GM19438 (cell line): Measurements from ENCODE around the gene GPR137.
"Not testable (repeated sequence)": the region's sequence is repeated elsewhere in the genome, so short reads cannot be mapped to it uniquely, and the experiment has no call there.

ENCODE experiments used
- ATAC-seq: cut with Tn5 transposase; IDR thresholded peaks from one replicate; pipeline ENCODE4 v1.9.1; 2021; ENCODE audit warnings: low read depth; ENCODE audit not compliant: unreplicated experiment

The GPR137 gene

GRCh38 chr11:64284962-64285884 lies at the start of gene GPR137:
GPR137 (plus strand) TSS chr11:64285848; CDS start chr11:64286525, 677 bp downstream.
- ATAC-seq: peak; percentile 59

GRCh38 chr11:64237484-64237951 lies 48.1 kb upstream of the GPR137 start:
- ATAC-seq: no peak

DNA sequence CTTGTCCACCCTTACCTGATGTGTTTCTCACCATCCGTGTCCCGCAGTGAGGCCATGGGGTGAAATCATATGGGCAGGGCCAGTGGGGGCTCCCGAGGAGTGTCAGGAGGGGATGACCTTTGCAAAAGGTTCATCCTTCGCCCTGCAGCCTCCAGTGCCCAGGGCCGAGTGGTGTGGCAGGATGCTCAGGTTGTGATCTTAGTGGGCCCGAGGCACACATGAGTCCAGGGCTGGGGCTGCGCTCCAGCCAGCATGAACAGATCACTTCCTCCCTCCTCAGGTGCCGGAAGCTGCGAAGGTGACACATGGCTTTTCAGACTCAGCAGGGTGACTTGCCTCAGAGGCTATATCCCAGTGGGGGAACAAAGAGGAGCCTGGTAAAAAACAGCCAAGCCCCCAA lies 47.6 kb upstream of the GPR137 start:
- no peak for ATAC-seq

DNA sequence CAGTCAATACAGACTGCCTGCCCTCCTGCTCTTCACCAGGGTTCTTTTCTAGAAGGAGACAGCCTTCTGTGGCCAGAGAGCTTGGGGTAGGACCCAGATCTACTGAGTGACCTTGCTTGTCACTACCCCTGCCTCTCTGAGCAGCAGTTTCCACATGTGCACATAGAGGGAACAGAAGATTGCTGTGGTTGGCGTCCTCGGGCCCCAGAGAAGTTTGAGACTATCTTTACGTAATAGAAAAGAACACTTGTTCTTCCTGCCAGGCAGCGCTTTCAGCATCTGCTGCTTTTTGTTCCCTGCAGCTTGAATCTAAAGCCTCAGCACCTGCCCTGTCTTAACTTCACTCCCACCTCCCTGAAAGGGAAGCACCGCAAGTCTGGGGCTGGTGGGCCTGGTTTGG lies 46.6 kb upstream of the GPR137 start:
- ATAC-seq: no peak

DNA sequence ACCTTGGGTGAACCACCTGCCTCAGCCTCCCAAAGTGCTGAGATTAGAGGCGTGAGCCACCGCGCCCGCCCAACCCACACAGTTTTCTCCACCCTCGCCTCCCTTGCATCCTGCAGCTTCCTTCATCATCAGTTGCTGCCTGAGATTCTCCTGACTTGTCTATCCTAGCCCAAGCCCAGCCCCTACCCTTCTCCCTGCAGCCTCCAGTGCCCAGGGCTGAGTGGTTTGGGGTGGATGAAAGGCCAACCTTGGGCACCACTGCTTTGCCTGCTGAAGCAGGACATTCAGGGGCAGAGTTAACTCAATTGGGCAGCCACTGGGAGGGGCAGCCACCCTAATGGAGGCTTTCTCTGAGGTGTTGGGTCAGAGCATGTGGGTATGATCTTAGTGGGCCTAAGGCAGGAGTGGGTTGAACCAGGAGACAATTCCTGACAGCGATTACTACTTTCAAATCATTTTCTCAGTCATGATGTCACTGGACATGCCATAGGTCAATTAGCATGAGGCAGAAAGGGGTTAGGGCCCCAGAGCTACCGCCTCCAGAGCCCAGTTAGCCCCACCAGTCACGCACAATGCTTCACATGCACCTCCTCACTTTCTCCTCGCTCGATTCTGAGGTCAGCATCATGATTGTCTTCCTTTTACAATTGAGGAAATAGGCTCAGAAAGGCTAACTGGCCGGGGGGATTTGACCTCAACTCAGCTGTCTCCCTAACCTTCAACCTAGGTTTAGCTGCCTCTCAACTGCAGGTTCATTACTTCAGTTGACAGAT lies 45.8 kb upstream of the GPR137 start:
- ATAC-seq: no peak

- ATAC-seq: peak; percentile 44
These were observed 45.0 kb upstream of the GPR137 start, which contains the start of gene FKBP2 for GRCh38 chr11:64240435-64241240. FKBP2 (plus strand) TSS chr11:64241095; CDS start chr11:64242388, 1,293 bp downstream.

- ATAC-seq: peak; percentile 64
These were observed 44.5 kb upstream of the GPR137 start for GRCh38 chr11:64241241-64241490.

DNA sequence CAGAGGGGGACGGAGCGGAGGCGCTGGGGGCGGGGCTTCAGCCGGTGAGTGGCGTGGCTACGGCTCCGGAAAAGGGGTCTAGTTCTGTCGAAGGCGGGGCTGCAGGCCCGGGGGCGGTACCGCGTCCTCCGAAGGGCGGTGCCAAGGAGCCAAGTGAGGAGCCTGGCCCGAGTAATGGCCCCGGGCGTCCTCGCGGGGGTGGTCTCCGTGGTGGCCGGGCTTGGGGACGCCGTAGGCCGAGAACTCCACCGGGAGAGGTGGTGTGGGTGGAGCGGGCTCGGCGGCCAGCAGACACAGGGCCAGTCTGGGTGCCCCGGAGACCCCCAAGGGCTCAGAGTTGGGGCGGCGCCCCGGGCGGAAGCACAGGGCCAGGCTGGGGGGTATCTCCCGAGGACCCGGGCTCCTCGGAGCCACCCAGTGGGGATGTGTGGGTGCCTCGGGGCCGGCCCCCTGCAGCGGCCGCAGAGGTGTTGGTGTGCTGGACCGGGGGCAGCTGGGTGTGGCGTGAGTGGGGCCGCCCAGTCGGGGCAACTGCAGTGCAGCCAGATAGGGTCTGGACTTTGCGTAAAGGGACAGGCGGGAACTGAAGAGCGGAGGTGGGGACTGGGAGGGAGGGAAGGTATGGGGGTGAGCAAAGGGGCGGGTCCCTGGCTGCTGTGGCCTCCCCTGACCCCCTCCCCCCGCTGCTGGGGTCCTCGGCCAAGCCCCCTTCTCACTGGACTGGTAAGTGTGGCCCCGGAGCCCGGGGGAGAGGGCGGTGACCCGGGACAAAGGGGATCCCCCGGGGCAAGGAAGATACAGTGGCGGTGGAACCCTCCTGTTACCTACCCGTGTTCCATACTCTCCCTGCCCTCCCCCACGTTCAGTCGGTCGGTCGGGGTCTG lies 43.9 kb upstream of the GPR137 start:
- ATAC-seq: peak; percentile 6

DNA sequence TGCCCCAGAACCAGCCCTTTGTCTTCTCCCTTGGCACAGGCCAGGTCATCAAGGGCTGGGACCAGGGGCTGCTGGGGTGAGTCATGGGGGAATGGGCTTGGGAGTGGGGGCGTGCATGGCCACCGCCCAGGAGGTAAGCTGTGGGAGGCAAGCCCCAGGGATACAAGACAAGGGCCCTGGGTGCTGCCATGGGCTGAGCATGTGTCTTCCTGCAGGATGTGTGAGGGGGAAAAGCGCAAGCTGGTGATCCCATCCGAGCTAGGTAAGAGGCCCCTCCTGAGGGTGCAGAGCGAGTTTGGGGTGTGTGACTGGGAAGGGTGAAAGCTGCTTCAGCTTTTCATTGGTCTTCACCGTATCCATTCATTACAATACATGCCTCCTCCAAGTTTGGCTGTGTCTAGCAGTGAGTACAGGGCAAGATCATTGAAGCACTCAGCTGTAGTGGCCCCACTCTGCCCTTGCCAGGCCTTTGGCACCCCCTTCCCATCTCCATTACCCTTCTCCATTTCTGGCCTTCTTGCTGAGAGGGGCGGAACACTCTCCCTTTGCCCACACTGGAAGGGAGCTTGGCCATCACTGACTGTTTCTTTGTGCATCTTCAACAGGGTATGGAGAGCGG lies 42.3 kb upstream of the GPR137 start:
- no peak for ATAC-seq

DNA sequence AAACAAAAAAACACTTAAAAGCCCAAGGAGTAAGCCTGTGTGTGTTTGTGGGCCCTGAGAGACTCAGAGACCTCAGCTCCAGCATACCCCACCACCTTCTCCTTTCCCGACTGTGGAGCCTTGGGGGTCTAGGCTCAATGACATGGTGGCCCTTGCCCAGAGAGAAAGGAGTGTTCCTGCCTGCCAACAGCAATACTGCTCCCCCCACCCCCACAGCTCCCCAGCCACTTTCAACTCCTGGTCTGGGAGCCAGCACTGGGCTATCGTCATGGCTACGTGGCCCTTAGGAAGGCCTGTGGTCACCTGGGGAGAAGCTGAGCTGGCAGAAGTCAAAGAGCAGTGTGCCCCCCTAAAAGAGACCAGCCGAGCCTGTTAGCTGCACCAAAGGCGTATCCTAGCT lies 41.5 kb upstream of the GPR137 start:
- ATAC-seq: no peak

- ATAC-seq: no peak
These were observed 40.7 kb upstream of the GPR137 start for GRCh38 chr11:64244966-64245365.

- no peak for ATAC-seq
These were observed 40.2 kb upstream of the GPR137 start for GRCh38 chr11:64245401-64245796.

DNA sequence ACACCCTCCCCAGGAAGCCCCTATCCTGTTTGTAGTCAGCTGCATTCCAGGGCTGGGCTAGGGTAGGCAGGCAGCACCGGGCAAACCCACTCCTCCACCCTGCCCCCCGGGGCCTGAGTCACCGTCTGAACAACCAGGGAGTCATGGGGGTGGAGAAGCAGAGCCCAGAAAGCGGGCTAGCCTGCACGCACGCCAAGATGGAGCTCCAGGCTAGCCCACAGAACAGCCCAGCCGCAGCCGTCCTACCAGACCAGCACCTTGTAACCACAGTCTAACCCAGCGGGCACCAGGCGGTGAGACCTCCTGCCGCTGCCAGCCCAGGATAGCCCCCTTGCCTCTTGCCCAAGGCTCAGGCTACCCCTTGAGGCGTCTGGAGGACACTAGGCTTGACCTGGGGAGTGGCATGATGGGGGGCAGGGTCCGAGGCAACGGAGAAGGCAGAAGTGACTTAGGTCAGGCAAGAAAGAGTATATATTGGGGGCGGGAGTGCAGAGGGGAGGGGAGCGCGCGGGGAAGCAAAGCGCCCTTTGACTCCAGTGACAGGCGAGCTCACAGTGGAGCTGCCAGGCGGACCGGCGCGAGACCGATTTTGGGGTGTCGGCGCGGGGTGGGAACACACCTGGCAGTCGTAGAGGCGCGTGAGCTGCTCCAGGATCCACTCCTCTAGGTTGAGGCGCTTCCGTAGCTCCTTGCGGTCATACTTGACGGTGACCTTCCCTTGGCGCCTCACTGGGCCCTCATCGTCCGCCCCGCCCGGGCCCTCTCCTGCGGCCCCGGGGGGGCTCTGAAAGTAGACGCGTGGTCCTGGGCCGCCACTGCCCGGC lies 39.6 kb upstream of the GPR137 start:
- ATAC-seq: no peak

DNA sequence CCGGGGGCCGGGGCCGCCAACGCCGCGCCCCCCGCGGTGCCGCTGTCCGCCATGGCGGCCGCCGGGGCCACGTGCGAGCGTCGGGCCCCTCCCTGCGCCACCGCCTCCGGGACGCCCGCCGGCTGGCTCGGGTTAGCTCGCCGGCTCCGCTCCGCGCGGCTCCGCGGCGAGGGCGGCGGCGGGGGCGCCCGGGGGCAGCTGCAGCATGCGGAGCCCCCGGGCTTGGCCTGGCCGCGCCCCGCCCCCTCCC lies 39.1 kb upstream of the GPR137 start:
- ATAC-seq: not testable (repeated sequence)

GRCh38 chr11:64246871-64247728 lies 38.5 kb upstream of the GPR137 start, which contains the start of gene PPP1R14B:
PPP1R14B (minus strand) TSS chr11:64246943; CDS start chr11:64246673, 270 bp downstream.
- no peak for ATAC-seq

DNA sequence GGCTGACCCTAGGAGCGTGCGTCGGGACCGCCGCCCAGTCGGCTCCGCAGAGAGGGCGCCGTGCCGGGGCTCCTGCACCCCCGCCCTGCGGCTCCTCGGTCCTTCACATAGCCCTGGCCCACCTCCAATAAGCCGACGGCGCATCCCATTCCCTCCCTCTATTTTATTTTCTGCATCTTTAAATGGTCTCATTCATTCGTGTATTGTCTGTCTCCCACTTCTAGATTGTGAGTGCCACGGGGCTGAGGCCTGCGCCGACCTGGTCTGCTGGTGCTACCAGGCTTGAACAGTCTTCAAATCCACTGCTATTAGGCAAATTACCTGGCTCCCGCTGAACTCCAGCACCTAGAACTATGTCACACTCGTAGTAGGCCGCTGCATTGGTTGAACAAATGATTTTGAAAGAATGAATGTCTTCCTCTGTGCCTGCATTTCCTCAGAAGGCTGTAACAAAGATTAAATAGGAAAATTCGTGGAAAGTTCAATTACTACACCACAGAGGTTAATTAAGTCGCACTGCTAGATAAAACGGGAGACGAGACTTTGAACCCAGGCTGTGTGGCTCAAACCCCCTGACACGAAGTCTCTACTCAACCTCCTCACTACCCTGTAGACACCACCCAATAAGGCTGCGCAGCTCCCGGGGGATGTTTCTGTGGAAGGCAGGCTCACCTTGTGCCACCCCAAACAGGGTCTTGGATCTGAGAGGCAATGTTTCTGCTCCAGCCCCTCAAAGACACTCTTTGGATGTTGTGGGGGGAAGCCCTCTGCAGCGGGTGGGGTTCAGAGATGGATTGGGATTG lies 37.7 kb upstream of the GPR137 start:
- ATAC-seq: no peak

- ATAC-seq: no peak
These were observed 37.1 kb upstream of the GPR137 start for GRCh38 chr11:64248578-64248977.
